ENCODE results near the gene SLC37A2. TPM values are rescaled to one million over a fixed set of nuclear protein-coding genes. Genes with fewer than 3 reads are reported as not detected.

SLC37A2 gene
- total RNA-seq, 1 experiment from 2014 or later: 2.2 TPM

GRCh38 chr11:125075900-125076317 lies 12.8 kb downstream of the SLC37A2 start:
- Mint-ChIP-seq H3K27me3 (ENCODE audit: low read depth) (no peaks in the 10 kb centered on the region; the same call in 1 of the 2 replicates), H3K4me3 (no peak overlapping the region), H3K9me3 (no peaks in the 10 kb centered on the region), H3K36me3 (no peaks in the 10 kb centered on the region), H3K4me1 (peaks cover 6% of the 10 kb centered on the region), H3K27ac (no peak overlapping the region)
- ChIA-PET CTCF (interaction anchor here (0.8 to 3.5 kb wide), 11 partner anchors 9 to 357 kb away, joined by 3 to 21 read pairs (median 5); partner anchors contain the start of gene SLC37A2), POLR2A (no interaction called here)
- DNase-seq (ENCODE audit: low spot score): no peak
- ATAC-seq: peak; percentile 51
- TF ChIP-seq AR (CRISPR knock-in tag; IDR thresholded peaks at IDR 0.05) (no peak), CBFB (CRISPR knock-in tag; IDR thresholded peaks at IDR 0.05; ENCODE audit: low read depth) (no peak)

- Mint-ChIP-seq H3K27me3 (ENCODE audit: low read depth) (no peaks in the 10 kb centered on the region; the same call in 1 of the 2 replicates), H3K9me3 (no peaks in the 10 kb centered on the region), H3K27ac (no peak overlapping the region), H3K4me3 (no peak overlapping the region), H3K4me1 (peaks cover 1% of the 10 kb centered on the region), H3K36me3 (no peaks in the 10 kb centered on the region)
- TF ChIP-seq CDX4 (CRISPR knock-in tag; IDR thresholded peaks at IDR 0.05; ENCODE audit: borderline replicate concordance) (no peak), AR (CRISPR knock-in tag; IDR thresholded peaks at IDR 0.05) (no peak), ZNF232 (CRISPR knock-in tag; IDR thresholded peaks at IDR 0.05) (no peak), PRRX2 (CRISPR knock-in tag; IDR thresholded peaks at IDR 0.05) (no peak), EMX1 (CRISPR knock-in tag; IDR thresholded peaks at IDR 0.05) (no peak), ZNF416 (CRISPR knock-in tag; IDR thresholded peaks at IDR 0.05) (no peak), CREB1 (CRISPR knock-in tag; IDR thresholded peaks at IDR 0.05) (no peak)
- ChIA-PET CTCF (interaction anchor here (0.8 to 3.5 kb wide), 9 partner anchors 9 to 357 kb away, joined by 3 to 21 read pairs (median 5); partner anchors contain the start of gene SLC37A2), POLR2A (no interaction called here)
- no peak for ATAC-seq
- no peak for DNase-seq (ENCODE audit: low spot score)
Observed at GRCh38 chr11:125076378-125076945, 13.4 kb downstream of the SLC37A2 start.

- ChIA-PET CTCF (interaction anchor here (0.6 to 3.2 kb wide), 8 partner anchors 13 to 353 kb away, joined by 3 to 11 read pairs (median 4); partner anchors contain the start of gene SLC37A2), POLR2A (interaction anchor here (1.3 kb wide), 1 partner anchor 13 kb away, joined by 3 read pairs; no protein-coding TSS in a partner anchor)
- TF ChIP-seq E2F1 (CRISPR knock-in tag; IDR thresholded peaks at IDR 0.05) (no peak), GRHL2 (CRISPR knock-in tag; IDR thresholded peaks at IDR 0.05; ENCODE audit: insufficient replicate concordance, severe bottlenecking) (no peak), OVOL2 (CRISPR knock-in tag; IDR thresholded peaks at IDR 0.05; ENCODE audit: borderline replicate concordance) (no peak), PRRX2 (CRISPR knock-in tag; IDR thresholded peaks at IDR 0.05) (no peak), E2F5 (CRISPR knock-in tag; IDR thresholded peaks at IDR 0.05) (no peak), ARID4B (CRISPR knock-in tag; IDR thresholded peaks at IDR 0.05; ENCODE audit: borderline replicate concordance) (no peak), ZNF416 (CRISPR knock-in tag; IDR thresholded peaks at IDR 0.05) (no peak), ZNF281 (CRISPR knock-in tag; IDR thresholded peaks at IDR 0.05) (no peak)
Observed at GRCh38 chr11:125078016-125078415, 14.9 kb downstream of the SLC37A2 start.

More at GRCh38 chr11:125078016-125078415, 14.9 kb downstream of the SLC37A2 start:
- DNase-seq (ENCODE audit: low spot score): no peak
- no peaks in the 10 kb centered on the region for H3K4me1 Mint-ChIP-seq
- H3K27ac Mint-ChIP-seq: no peak overlapping the region
- ATAC-seq: no peak
- no peaks in the 10 kb centered on the region for H3K36me3 Mint-ChIP-seq
- H3K27me3 Mint-ChIP-seq (ENCODE audit: low read depth): no peaks in the 10 kb centered on the region
- H3K9me3 Mint-ChIP-seq: no peaks in the 10 kb centered on the region
- H3K4me3 Mint-ChIP-seq: no peak overlapping the region

All from WTC11 (cell line).